H9 (cell line): ENCODE data around the gene ACTL7B. TPM values are rescaled to one million over a fixed set of nuclear protein-coding genes. Genes with fewer than 3 reads are reported as not detected.

Source experiments
- DNase-seq: peaks from one replicate; pipeline ENCODE4 v3.0.0-alpha.2; 2017
- H2AFZ ChIP-seq: one replicate; pipeline ENCODE4 v1.6.1; 2013; ENCODE audit warnings: mild to moderate bottlenecking, low read length, control low read depth, moderate library complexity
- H2AK5ac ChIP-seq: 2 replicates; pipeline ENCODE4 v1.6.1; 2013; ENCODE audit warnings: low read length, control low read depth, mixed read lengths; ENCODE audit not compliant: insufficient read length
- H2BK120ac ChIP-seq: one replicate; pipeline ENCODE4 v1.6.1; 2013; ENCODE audit warnings: low read depth, mild to moderate bottlenecking, low read length, control low read depth, inconsistent platforms; ENCODE audit not compliant: poor library complexity, severe bottlenecking
- H2BK12ac ChIP-seq: 2 replicates; pipeline ENCODE4 v1.6.1; 2013; ENCODE audit warnings: low read length, control low read depth, mixed read lengths, low read depth; ENCODE audit not compliant: insufficient read length
- H2BK15ac ChIP-seq: 2 replicates; pipeline ENCODE4 v1.6.1; 2013; ENCODE audit warnings: low read depth, low read length, control low read depth
- H2BK20ac ChIP-seq: one replicate; pipeline ENCODE4 v1.6.1; 2013; ENCODE audit warnings: low read depth, mild to moderate bottlenecking, low read length, control low read depth, inconsistent platforms; ENCODE audit not compliant: poor library complexity, severe bottlenecking
- H2BK5ac ChIP-seq: 2 replicates; pipeline ENCODE4 v1.6.1; 2013; ENCODE audit warnings: low read length, control low read depth, mixed read lengths; ENCODE audit not compliant: insufficient read length
- H3K14ac ChIP-seq: 2 replicates; pipeline ENCODE4 v1.6.1; 2013; ENCODE audit warnings: low read length, control low read depth; ENCODE audit not compliant: insufficient read depth
- H3K18ac ChIP-seq: 2 replicates; pipeline ENCODE4 v1.6.1; 2013; ENCODE audit warnings: low read depth, mild to moderate bottlenecking, mixed read lengths, low read length, control low read depth; ENCODE audit not compliant: insufficient read length
- H3K23ac ChIP-seq: 2 replicates; pipeline ENCODE4 v1.6.1; 2013; ENCODE audit warnings: low read length, control low read depth, mixed read lengths, low read depth; ENCODE audit not compliant: insufficient read length
- H3K23me2 ChIP-seq: 2 replicates; pipeline ENCODE4 v1.6.1; 2013; ENCODE audit warnings: low read depth, mild to moderate bottlenecking, mixed read lengths, low read length, control low read depth; ENCODE audit not compliant: insufficient read length, poor library complexity, severe bottlenecking
- H3K27ac ChIP-seq: 2 replicates; pipeline ENCODE4 v1.5.1; 2013; ENCODE audit warnings: low read length, control low read depth, mixed read lengths, low read depth; ENCODE audit not compliant: insufficient read length
- H3K27me3 ChIP-seq: 2 replicates; pipeline ENCODE4 v1.6.1; 2013; ENCODE audit warnings: low read length, control low read depth, inconsistent platforms; ENCODE audit not compliant: insufficient read depth
- H3K4ac ChIP-seq: 2 replicates; pipeline ENCODE4 v1.6.1; 2013; ENCODE audit warnings: low read depth, mild to moderate bottlenecking, control low read depth, inconsistent platforms, low read length, moderate library complexity
- H3K4me1 ChIP-seq: 2 replicates; pipeline ENCODE4 v1.6.1; 2013; ENCODE audit warnings: low read length, control low read depth, inconsistent platforms; ENCODE audit not compliant: insufficient read depth
- H3K4me2 ChIP-seq: 2 replicates; pipeline ENCODE4 v1.6.1; 2013; ENCODE audit warnings: low read length, control low read depth, mixed read lengths; ENCODE audit not compliant: insufficient read length, insufficient read depth
- H3K56ac ChIP-seq: 2 replicates; pipeline ENCODE4 v1.6.1; 2013; ENCODE audit warnings: low read depth, mild to moderate bottlenecking, mixed read lengths, low read length, control low read depth; ENCODE audit not compliant: insufficient read length
- H3K79me1 ChIP-seq: 2 replicates; pipeline ENCODE4 v1.6.1; 2013; ENCODE audit warnings: low read depth, mild to moderate bottlenecking, moderate library complexity, low read length, control low read depth, inconsistent platforms; ENCODE audit not compliant: insufficient read depth, poor library complexity, severe bottlenecking
- H3K79me2 ChIP-seq: 2 replicates; pipeline ENCODE4 v1.6.1; 2013; ENCODE audit warnings: low read length, control low read depth, inconsistent platforms; ENCODE audit not compliant: insufficient read depth
- H3K9ac ChIP-seq: 2 replicates; pipeline ENCODE4 v1.6.1; 2013; ENCODE audit warnings: low read length, control low read depth, mixed read lengths; ENCODE audit not compliant: insufficient read length; ENCODE audit errors: extremely low read depth
- H3K9me3 ChIP-seq: one replicate; pipeline ENCODE4 v1.6.1; 2013; ENCODE audit warnings: low read depth, low read length, inconsistent platforms; ENCODE audit not compliant: control insufficient read depth
- H3T11ph ChIP-seq: one replicate; pipeline ENCODE4 v1.6.1; 2013; ENCODE audit warnings: mild to moderate bottlenecking, low read length, control low read depth, inconsistent platforms
- H4K20me1 ChIP-seq: one replicate; pipeline ENCODE4 v1.6.1; 2013; ENCODE audit not compliant: control insufficient read depth, insufficient read length, insufficient read depth
- H4K5ac ChIP-seq: 2 replicates; pipeline ENCODE4 v1.6.1; 2013; ENCODE audit warnings: low read depth, mild to moderate bottlenecking, mixed read lengths, low read length, control low read depth; ENCODE audit not compliant: insufficient read length
- H4K8ac ChIP-seq: replicated peaks from 2 replicates; pipeline ENCODE4 v1.6.1; 2013; ENCODE audit warnings: low read length, control low read depth, mixed read lengths, low read depth; ENCODE audit not compliant: insufficient read length
- H4K91ac ChIP-seq: 2 replicates; pipeline ENCODE4 v1.6.1; 2013; ENCODE audit warnings: low read depth, mild to moderate bottlenecking, moderate library complexity, mixed read lengths, low read length, control low read depth; ENCODE audit not compliant: insufficient read length
- H3K27ac Mint-ChIP-seq, 3 experiments: 2 replicates in 2 of 3; 3 replicates in 1 of 3; pipeline ENCODE4 v1.8.0; 2020 to 2021; ENCODE audit warnings: mixed read lengths in 3 of 3, mild to moderate bottlenecking in 1 of 3, moderate library complexity in 1 of 3
- H3K27me3 Mint-ChIP-seq: 2 replicates; pipeline ENCODE4 v1.8.0; 2021; ENCODE audit warnings: low read depth, mild to moderate bottlenecking, moderate library complexity, mixed read lengths
- H3K36me3 Mint-ChIP-seq, 3 experiments: 2 replicates in 2 of 3; 3 replicates in 1 of 3; pipeline ENCODE4 v1.8.0; 2020 to 2021; ENCODE audit warnings: low read depth in 3 of 3, mixed read lengths in 3 of 3; ENCODE audit not compliant: insufficient read depth in 1 of 3
- H3K4me1 Mint-ChIP-seq, 2 experiments: 2 replicates each; pipeline ENCODE4 v1.8.0; 2020; ENCODE audit warnings: mixed read lengths in 2 of 2
- H3K4me3 Mint-ChIP-seq, 2 experiments: 2 replicates in 1 of 2; 3 replicates in 1 of 2; pipeline ENCODE4 v1.8.0; 2020 to 2021; ENCODE audit warnings: mild to moderate bottlenecking in 2 of 2, mixed read lengths in 2 of 2, moderate library complexity in 1 of 2
- H3K9me3 Mint-ChIP-seq, 2 experiments: 2 replicates in 1 of 2; 3 replicates in 1 of 2; pipeline ENCODE4 v1.8.0; 2020; ENCODE audit warnings: mild to moderate bottlenecking in 2 of 2, mixed read lengths in 2 of 2, moderate library complexity in 1 of 2
- WGBS: extraction: QIAGEN DNeasy Blood & Tissue Kit; methylation state at CpG from one replicate; pipeline ENCODE4 v1.1.7; 2013; ENCODE audit warnings: missing lambda C conversion rate, low lambda C conversion rate, mixed read lengths; ENCODE audit not compliant: insufficient read length; ENCODE audit errors: extremely low coverage; 5-methylcytosine and 5-hydroxymethylcytosine counted together
- total RNA-seq: library from RNA; stranded (reverse); gene quantifications from 2 replicates; pipeline ENCODE4 v1.2.1, GENCODE V29; 2021
- TF ChIP-seq, protein P1 (sequence below): fragments of 200-600 bp; sonication (generic); conservative IDR thresholded peaks from 3 replicates; pipeline ENCODE4 v1.8.0; 2021; ENCODE audit warnings: antibody characterized with exemption, mild to moderate bottlenecking

Gene ACTL7B
- total RNA-seq, 1 experiment from 2014 or later = 0.09 TPM

DNA sequence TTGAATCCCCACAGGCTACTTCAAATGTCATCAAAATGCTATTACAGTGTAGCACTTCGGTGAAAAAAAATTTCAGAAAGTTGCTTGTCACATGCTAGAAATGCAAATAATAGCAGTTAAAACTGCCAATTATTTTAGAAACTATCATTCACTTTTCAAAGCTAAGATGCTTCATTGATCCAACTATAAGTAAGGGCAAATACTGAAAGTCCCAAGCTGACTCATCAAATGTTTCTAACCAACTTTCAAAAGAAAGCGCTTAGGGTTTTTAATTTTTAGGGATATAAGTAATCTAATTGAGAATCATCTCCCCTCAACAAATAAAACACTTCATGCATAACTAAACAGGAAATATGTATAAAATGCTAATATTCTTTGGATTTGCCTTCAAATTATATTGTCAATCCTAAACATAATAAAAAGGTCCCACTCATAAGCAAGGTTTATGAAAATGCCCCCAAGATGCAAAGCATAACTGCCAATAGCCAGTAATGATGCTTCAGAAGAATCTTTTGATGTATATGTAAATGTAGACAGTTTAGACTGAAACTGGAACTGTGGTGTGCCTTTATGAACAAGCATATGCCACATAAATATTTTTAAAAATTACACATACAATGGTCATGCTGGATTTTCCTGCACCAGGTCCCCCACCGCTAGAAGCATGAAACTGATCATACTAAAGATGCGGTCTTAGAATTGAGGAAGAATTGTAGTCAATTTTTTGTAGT lies 18.4 kb upstream of the ACTL7B start:
- no peak overlapping the region for H3K4me3 Mint-ChIP-seq
- no peaks in the 10 kb centered on the region for H3K79me2 ChIP-seq

More for the DNA sequence above, 18.4 kb upstream of the ACTL7B start:
- Histone ChIP-seq H2BK120ac (no peak overlapping the region), H4K20me1 (no peaks in the 10 kb centered on the region), H3K56ac (no peak overlapping the region), H3K9me3 (no peaks in the 10 kb centered on the region), H3K27ac (no peak overlapping the region), H2AFZ (no peak overlapping the region), H3K4ac (no peak overlapping the region), H3K23ac (no peak overlapping the region), H3K18ac (no peak overlapping the region), H4K5ac (no peak overlapping the region), H3K4me1 (no peaks in the 10 kb centered on the region), H3T11ph (no peak overlapping the region), H3K4me2 (no peak overlapping the region), H3K14ac (no peak overlapping the region), H2AK5ac (no peak overlapping the region), H2BK5ac (no peak overlapping the region), H3K27me3 (no peaks in the 10 kb centered on the region), H3K9ac (no peak overlapping the region), H2BK12ac (no peak overlapping the region), H2BK20ac (no peak overlapping the region), H2BK15ac (no peak overlapping the region), H4K8ac (no peak overlapping the region), H4K91ac (no peak overlapping the region), H3K79me1 (no peaks in the 10 kb centered on the region), H3K23me2 (no peaks in the 10 kb centered on the region)
- H3K9me3 Mint-ChIP-seq = no peaks in the 10 kb centered on the region
- no peaks in the 10 kb centered on the region for H3K27me3 Mint-ChIP-seq
- WGBS = no CpG with 5 or more reads among the region's 4 CpGs
- no peaks in the 10 kb centered on the region for H3K4me1 Mint-ChIP-seq
- H3K27ac Mint-ChIP-seq = no peak overlapping the region
- TF ChIP-seq, protein P1, sequence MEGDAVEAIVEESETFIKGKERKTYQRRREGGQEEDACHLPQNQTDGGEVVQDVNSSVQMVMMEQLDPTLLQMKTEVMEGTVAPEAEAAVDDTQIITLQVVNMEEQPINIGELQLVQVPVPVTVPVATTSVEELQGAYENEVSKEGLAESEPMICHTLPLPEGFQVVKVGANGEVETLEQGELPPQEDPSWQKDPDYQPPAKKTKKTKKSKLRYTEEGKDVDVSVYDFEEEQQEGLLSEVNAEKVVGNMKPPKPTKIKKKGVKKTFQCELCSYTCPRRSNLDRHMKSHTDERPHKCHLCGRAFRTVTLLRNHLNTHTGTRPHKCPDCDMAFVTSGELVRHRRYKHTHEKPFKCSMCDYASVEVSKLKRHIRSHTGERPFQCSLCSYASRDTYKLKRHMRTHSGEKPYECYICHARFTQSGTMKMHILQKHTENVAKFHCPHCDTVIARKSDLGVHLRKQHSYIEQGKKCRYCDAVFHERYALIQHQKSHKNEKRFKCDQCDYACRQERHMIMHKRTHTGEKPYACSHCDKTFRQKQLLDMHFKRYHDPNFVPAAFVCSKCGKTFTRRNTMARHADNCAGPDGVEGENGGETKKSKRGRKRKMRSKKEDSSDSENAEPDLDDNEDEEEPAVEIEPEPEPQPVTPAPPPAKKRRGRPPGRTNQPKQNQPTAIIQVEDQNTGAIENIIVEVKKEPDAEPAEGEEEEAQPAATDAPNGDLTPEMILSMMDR = no peak
- peaks cover 16 to 72% (median 68%) of the 10 kb centered on the region in 3 experiments for H3K36me3 Mint-ChIP-seq
- DNase-seq = no peak
